ENCODE data around the gene STARD13. TPM values are rescaled to one million over a fixed set of nuclear protein-coding genes. Genes with fewer than 3 reads are reported as not detected.
A peak's percentile ranks its signal among the peaks of the same experiment; 100 is the strongest.

Gene STARD13
- total RNA-seq, 1 experiment from 2014 or later = 2.1 TPM

DNA sequence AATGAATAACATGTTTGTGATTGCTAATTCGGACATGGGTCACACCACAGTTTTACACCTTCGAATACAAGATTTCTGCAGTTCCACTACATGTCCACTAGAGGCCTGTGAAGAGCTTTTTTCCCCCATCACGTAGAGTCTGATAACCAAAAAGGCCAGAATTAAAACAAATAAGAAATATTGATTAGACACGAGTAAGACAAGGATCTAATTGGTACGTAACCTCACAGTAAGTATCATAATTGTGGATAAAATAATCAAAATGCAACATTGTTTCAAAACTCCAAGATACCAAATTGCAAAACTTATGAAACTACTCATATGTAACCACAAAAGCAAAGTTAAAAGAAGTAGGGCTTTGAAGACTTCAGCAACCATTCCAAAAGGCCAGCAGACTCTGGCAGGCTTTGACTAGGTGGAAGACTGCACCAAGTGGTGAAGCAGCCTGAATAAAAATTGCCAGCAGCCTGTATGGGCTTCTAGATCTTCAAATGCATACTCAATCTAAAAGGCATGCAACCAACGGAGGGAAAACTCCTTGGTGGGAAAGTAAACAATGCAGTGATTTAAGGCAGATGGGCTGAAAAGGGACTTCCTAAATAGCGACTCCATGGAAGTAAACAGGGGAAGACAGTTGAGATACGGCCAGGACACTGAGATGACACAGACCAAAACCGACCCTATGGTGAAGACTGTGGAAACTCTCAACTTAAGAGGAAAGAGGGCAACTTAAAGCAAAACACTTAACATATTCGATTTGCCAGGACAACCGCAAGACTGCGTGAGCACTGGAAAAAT lies 56.7 kb downstream of the STARD13 start:
- no peak overlapping the region for H2BK15ac ChIP-seq (ENCODE audit: low read depth, low read length)
- no peak for DNase-seq
- no peaks in the 10 kb centered on the region for H3K27me3 Mint-ChIP-seq (ENCODE audit: low read depth)
- no peak overlapping the region for H3T11ph ChIP-seq (ENCODE audit: low read length)
- no peaks in the 10 kb centered on the region for H3K79me1 ChIP-seq (ENCODE audit: insufficient read depth, low read depth, low read length, poor library complexity, severe bottlenecking)
- peaks cover 27 to 34% of the 10 kb centered on the region in 2 experiments for H3K4me1 Mint-ChIP-seq
- H2BK12ac ChIP-seq (ENCODE audit: insufficient read length, low read depth, low read length) = no peak overlapping the region
- H3K56ac ChIP-seq (ENCODE audit: insufficient read length, low read depth, low read length) = peak overlapping the region; percentile 48
- H3K9me3 Mint-ChIP-seq = peaks cover 14 to 17% of the 10 kb centered on the region in 2 experiments
- no peak overlapping the region for H2BK20ac ChIP-seq (ENCODE audit: low read depth, low read length, poor library complexity, severe bottlenecking)
- no CpG with 5 or more reads among the region's 12 CpGs for WGBS (ENCODE audit: extremely low coverage, insufficient read length, low lambda C conversion rate)
- H3K9me3 ChIP-seq (ENCODE audit: control insufficient read depth, low read depth, low read length) = peaks cover 7% of the 10 kb centered on the region
- H3K36me3 Mint-ChIP-seq (ENCODE audit: insufficient read depth in 1 of 3, low read depth in 3 of 3) = peaks cover 7 to 14% (median 9%) of the 10 kb centered on the region in 3 experiments; a peak in 6 of 7 replicates
- no peak overlapping the region; a peak in 1 of 5 replicates for H3K4me3 Mint-ChIP-seq
- no peak overlapping the region for H3K4ac ChIP-seq (ENCODE audit: low read depth, low read length)
- H3K18ac ChIP-seq (ENCODE audit: insufficient read length, low read depth, low read length) = peak overlapping the region; percentile 30
- no peaks in the 10 kb centered on the region for H3K23me2 ChIP-seq (ENCODE audit: insufficient read length, low read depth, low read length, poor library complexity, severe bottlenecking)
- H3K27ac ChIP-seq (ENCODE audit: insufficient read length, low read depth, low read length) = peak overlapping the region; percentile 36
- H3K79me2 ChIP-seq (ENCODE audit: insufficient read depth, low read length) = no peaks in the 10 kb centered on the region; the same call in 1 of the 2 replicates
- H3K23ac ChIP-seq (ENCODE audit: insufficient read length, low read depth, low read length) = no peak overlapping the region
- no peak overlapping the region for H3K9ac ChIP-seq (ENCODE audit: extremely low read depth, insufficient read length, low read length)
- 0 out of 2 replicates have a peak, but pooled peaks cover 2% of the 10 kb centered on the region for H3K27me3 ChIP-seq (ENCODE audit: insufficient read depth, low read length)
- peak overlapping the region; percentile 91 for H4K5ac ChIP-seq (ENCODE audit: insufficient read length, low read depth, low read length)
- peak overlapping the region; percentile 11 to 62 (median 53); a peak in 4 of 7 replicates for H3K27ac Mint-ChIP-seq
- no peak overlapping the region for H3K4me2 ChIP-seq (ENCODE audit: insufficient read depth, insufficient read length, low read length)
- H3K4me1 ChIP-seq (ENCODE audit: insufficient read depth, low read length) = peaks cover 13% of the 10 kb centered on the region; the same call in 1 of the 2 replicates
- peak overlapping the region; percentile 46 for H2BK5ac ChIP-seq (ENCODE audit: insufficient read length, low read length)
- H2BK120ac ChIP-seq (ENCODE audit: low read depth, low read length, poor library complexity, severe bottlenecking) = no peak overlapping the region
- H2AK5ac ChIP-seq (ENCODE audit: insufficient read length, low read length) = no peak overlapping the region
- peak; percentile 91 for TF ChIP-seq CTCF (conservative IDR thresholded peaks at IDR 0.05)
- no peak overlapping the region for H4K91ac ChIP-seq (ENCODE audit: insufficient read length, low read depth, low read length)
- H2AFZ ChIP-seq (ENCODE audit: low read length) = no peak overlapping the region
- H4K20me1 ChIP-seq (ENCODE audit: control insufficient read depth, insufficient read depth, insufficient read length) = no peaks in the 10 kb centered on the region
- no peak overlapping the region for H3K14ac ChIP-seq (ENCODE audit: insufficient read depth, low read length)
- no peak overlapping the region for H4K8ac ChIP-seq (replicated peaks; ENCODE audit: insufficient read length, low read depth, low read length)

All from H9 (cell line).